Thyroid gland (tissue), 4 donors: Measurements from ENCODE around the gene TIAM1. TPM values are rescaled to one million over a fixed set of nuclear protein-coding genes. Genes with fewer than 3 reads are reported as not detected.

Experiments
- DNase-seq, 2 donors: peaks; one replicate each; pipeline ENCODE4 v3.0.0-alpha.2; 2019
- H3K27ac ChIP-seq, 3 donors: fragments of 200-600 bp; sonication (generic); 1 replicate in 2 of 3; 2 replicates in 1 of 3; pipeline ENCODE4 v1.5.1; 2016 to 2019; ENCODE audit warnings: mild to moderate bottlenecking in 1 of 3, moderate library complexity in 1 of 3
- H3K27me3 ChIP-seq: fragments of 200-600 bp; sonication (generic); one replicate; pipeline ENCODE4 v1.5.1; 2019
- H3K36me3 ChIP-seq, 2 donors: fragments of 200-600 bp; sonication (generic); one replicate each; pipeline ENCODE4 v1.5.1; 2016 to 2019
- H3K4me1 ChIP-seq, 2 donors: fragments of 200-600 bp; sonication (generic); one replicate each; pipeline ENCODE4 v1.5.1; 2017 to 2019
- H3K4me3 ChIP-seq, 3 donors: fragments of 200-600 bp; sonication (generic); replicated peaks in 1 of 3; 1 replicate in 2 of 3; 2 replicates in 1 of 3; pipeline ENCODE4 v1.5.1; 2016; ENCODE audit warnings: mild to moderate bottlenecking in 1 of 3
- H3K9me3 ChIP-seq: fragments of 200-600 bp; sonication (generic); one replicate; pipeline ENCODE4 v1.5.1; 2017
- CTCF ChIP-seq, 6 experiments: fragments of 200-600 bp in 3 of 6; fragments of 450-650 bp in 3 of 6; sonication (generic) in 3 of 6; IDR thresholded peaks; one replicate each; pipeline ENCODE4 v1.5.1; 2016 to 2019; ENCODE audit warnings: antibody characterized with exemption in 6 of 6, mild to moderate bottlenecking in 2 of 6, inconsistent platforms in 1 of 6, moderate library complexity in 1 of 6
- POLR2A ChIP-seq, 2 donors: fragments of 450-650 bp; IDR thresholded peaks; one replicate each; pipeline ENCODE4 v1.6.1; 2017; ENCODE audit warnings: antibody characterized with exemption in 2 of 2, mild to moderate bottlenecking in 2 of 2, moderate library complexity in 1 of 2
- WGBS, 2 donors: methylation state at CpG; one replicate each; pipeline ENCODE4 v1.1.5; 2017; 5-methylcytosine and 5-hydroxymethylcytosine counted together
- intact Hi-C: fragments of 100-400 bp; cut with DNase I; formaldehyde crosslinking; loops from one replicate; pipeline ENCODE4 v1.15.1; 2023
- total RNA-seq, 4 donors: library from RNA; depleted of rRNA; stranded (reverse); fragments of >200 nt; gene quantifications; one replicate each; pipeline ENCODE4 v1.2.3, GENCODE V29; 2016

TIAM1 gene
- total RNA-seq, 4 donors from 2014 or later: 2.2 to 6.7 (median 2.4) TPM

- no peak overlapping the region for H3K4me3 ChIP-seq
- DNase-seq: no peak
Measured at GRCh38 chr21:31335957-31336738, 7.9 kb downstream of the TIAM1 start.

GRCh38 chr21:31334648-31335121, 9.4 kb downstream of the TIAM1 start:
- TF ChIP-seq CTCF (IDR thresholded peaks at IDR 0.05): no peak
- TF ChIP-seq POLR2A (IDR thresholded peaks at IDR 0.05): no peak
- H3K27me3 ChIP-seq: no peaks in the 10 kb centered on the region
- intact Hi-C loops: no loop called here
- H3K9me3 ChIP-seq: no peaks in the 10 kb centered on the region
- no peaks in the 10 kb centered on the region for H3K36me3 ChIP-seq
- H3K4me1 ChIP-seq: no peaks in the 10 kb centered on the region
- no peak overlapping the region for H3K4me3 ChIP-seq
- no peak for DNase-seq
- WGBS, 2 donors: 81 to 84% methylated on average over 10 of the region's 10 CpGs
- no peak overlapping the region for H3K27ac ChIP-seq

More at GRCh38 chr21:31335957-31336738, 7.9 kb downstream of the TIAM1 start:
- intact Hi-C loops: no loop called here
- 85 to 95% methylated on average over 12 of the region's 12 CpGs for WGBS, 2 donors
- TF ChIP-seq POLR2A (IDR thresholded peaks at IDR 0.05) (no peak), CTCF (IDR thresholded peaks at IDR 0.05) (no peak)
- no peaks in the 10 kb centered on the region for H3K9me3 ChIP-seq
- H3K27ac ChIP-seq: no peak overlapping the region
- no peaks in the 10 kb centered on the region for H3K4me1 ChIP-seq
- H3K27me3 ChIP-seq: no peaks in the 10 kb centered on the region
- no peaks in the 10 kb centered on the region for H3K36me3 ChIP-seq

GRCh38 chr21:31332525-31332924, 11.5 kb downstream of the TIAM1 start:
- Histone ChIP-seq H3K4me1 (no peaks in the 10 kb centered on the region), H3K27me3 (no peaks in the 10 kb centered on the region), H3K9me3 (no peaks in the 10 kb centered on the region), H3K36me3 (no peaks in the 10 kb centered on the region), H3K4me3 (no peak overlapping the region), H3K27ac (no peak overlapping the region)
- WGBS, 2 donors: 94 to 96% methylated on average over 2 of the region's 2 CpGs
- intact Hi-C loops: no loop called here
- TF ChIP-seq POLR2A (IDR thresholded peaks at IDR 0.05) (no peak), CTCF (IDR thresholded peaks at IDR 0.05) (no peak)
- DNase-seq: no peak

GRCh38 chr21:31331231-31331630, 12.8 kb downstream of the TIAM1 start:
- Histone ChIP-seq H3K27me3 (no peaks in the 10 kb centered on the region), H3K36me3 (no peaks in the 10 kb centered on the region), H3K4me1 (no peaks in the 10 kb centered on the region), H3K9me3 (no peaks in the 10 kb centered on the region), H3K4me3 (no peak overlapping the region), H3K27ac (no peak overlapping the region)
- DNase-seq: no peak
- WGBS, 2 donors: 68 to 81% methylated on average over 2 of the region's 2 CpGs
- intact Hi-C loops: no loop called here
- no peak for TF ChIP-seq CTCF (IDR thresholded peaks at IDR 0.05)
- TF ChIP-seq POLR2A (IDR thresholded peaks at IDR 0.05): no peak

GRCh38 chr21:31330144-31330483, 13.9 kb downstream of the TIAM1 start:
- H3K36me3 ChIP-seq: no peaks in the 10 kb centered on the region
- intact Hi-C loops: no loop called here
- 91 to 96% methylated on average over 2 of the region's 2 CpGs for WGBS, 2 donors

More at GRCh38 chr21:31330144-31330483, 13.9 kb downstream of the TIAM1 start:
- H3K27me3 ChIP-seq: no peaks in the 10 kb centered on the region
- H3K4me3 ChIP-seq: no peak overlapping the region
- H3K4me1 ChIP-seq: no peaks in the 10 kb centered on the region
- TF ChIP-seq POLR2A (IDR thresholded peaks at IDR 0.05) (no peak), CTCF (IDR thresholded peaks at IDR 0.05) (no peak)
- H3K9me3 ChIP-seq: no peaks in the 10 kb centered on the region
- DNase-seq: no peak
- no peak overlapping the region for H3K27ac ChIP-seq
